ENCODE measurements around the gene RIMBP2. TPM values are rescaled to one million over a fixed set of nuclear protein-coding genes. Genes with fewer than 3 reads are reported as not detected.

Gene RIMBP2
- total and polyA plus RNA-seq, 2 donors, result 0.47 to 0.78 TPM

DNA sequence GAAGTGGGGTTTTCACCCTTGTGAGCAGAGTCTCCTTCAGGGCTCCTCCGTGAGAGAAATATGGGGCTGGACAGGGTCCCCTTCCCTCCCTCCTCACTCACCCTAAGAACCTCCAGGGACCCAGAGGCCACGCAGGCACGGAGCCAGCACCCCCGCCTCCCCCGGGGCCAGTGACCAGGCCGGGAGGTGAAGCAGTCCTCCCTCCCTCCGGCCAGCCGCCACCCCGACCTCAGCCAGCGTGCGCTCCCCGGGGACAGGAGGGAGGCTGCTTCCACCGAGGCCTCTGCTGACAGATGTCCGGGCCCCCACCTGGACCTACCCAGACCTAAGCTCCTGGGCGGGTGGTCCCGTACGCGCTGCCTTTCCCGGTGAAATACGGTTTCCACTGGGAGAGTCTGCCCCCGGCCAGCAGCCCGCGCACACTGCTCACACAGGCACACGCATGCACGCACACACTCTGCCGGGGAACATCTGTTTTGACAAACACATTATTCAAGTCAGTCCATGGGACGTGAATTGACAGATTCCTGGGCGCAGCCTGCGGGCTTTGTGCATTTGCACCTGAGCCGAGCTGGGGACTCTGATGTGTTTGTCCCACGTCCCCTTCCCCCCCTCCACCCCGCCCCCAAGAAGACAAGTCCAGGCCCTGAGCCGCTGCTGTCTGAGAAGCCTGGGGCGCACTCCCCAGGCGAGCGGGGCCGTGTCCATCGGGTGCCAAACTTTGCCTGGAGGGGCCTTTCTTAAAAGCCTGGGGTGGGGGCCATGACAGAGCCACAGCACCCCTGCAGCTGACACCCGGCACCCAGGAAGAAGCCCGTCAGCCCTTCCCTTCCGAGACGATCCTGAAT is 725 bp downstream of the RIMBP2 start:
- Histone ChIP-seq H3K4me3 (ENCODE audit: low read length in 2 of 2) (peak overlapping the region; percentile 10 to 11), H3K4me1 (ENCODE audit: control insufficient read depth in 2 of 2, insufficient read depth in 2 of 2, low read length in 2 of 2) (peaks cover 0 to 7% of the 10 kb centered on the region in 2 donors), H3K36me3 (ENCODE audit: control insufficient read depth in 2 of 2, insufficient read depth in 2 of 2, low read length in 1 of 2) (no peaks in the 10 kb centered on the region), H3K27ac (ENCODE audit: low read depth in 1 of 2, low read length in 1 of 2) (no peak overlapping the region), H3K27me3 (ENCODE audit: control insufficient read depth in 2 of 2, insufficient read depth in 1 of 2, low read length in 1 of 2) (peaks cover 37 to 55% of the 10 kb centered on the region in 2 donors), H3K9me3 (ENCODE audit: control insufficient read depth in 2 of 2, insufficient read depth in 1 of 2, low read length in 1 of 2) (no peaks in the 10 kb centered on the region)
- DNase-seq (ENCODE audit: low read depth in 6 of 9, low spot score in 9 of 9), result no peak
- WGBS, result 4% methylated on average over 42 of the region's 42 CpGs

DNA sequence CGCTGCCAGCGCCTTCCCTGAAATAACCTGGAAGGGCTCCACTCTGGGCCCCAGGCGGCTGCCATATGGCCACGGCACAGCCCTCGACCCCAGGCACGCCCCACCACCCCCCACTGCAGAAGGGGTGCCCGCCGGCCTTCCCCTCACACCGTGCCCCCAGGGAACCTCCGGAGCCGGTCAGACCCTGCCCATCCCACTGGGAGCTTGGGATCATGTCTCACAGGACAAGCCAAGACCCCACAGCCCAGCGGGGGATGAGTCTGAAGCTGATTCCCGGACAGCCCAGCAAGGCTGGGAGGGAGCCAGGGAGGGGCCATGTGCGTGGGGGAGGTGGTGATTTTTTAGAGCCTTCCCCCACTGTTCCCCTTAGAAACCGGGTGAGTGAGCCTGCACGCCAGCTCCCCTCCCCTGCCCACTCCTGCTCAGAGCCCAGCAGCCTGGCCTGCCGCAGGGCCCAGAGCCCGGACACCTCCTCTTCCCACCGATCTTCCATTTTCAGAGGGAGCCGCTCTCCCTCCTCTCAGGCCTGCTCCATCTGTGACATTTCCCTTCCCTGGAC is 1.4 kb downstream of the RIMBP2 start:
- Histone ChIP-seq H3K9me3 (ENCODE audit: control insufficient read depth in 2 of 2, insufficient read depth in 1 of 2, low read length in 1 of 2) (no peaks in the 10 kb centered on the region), H3K4me1 (ENCODE audit: control insufficient read depth in 2 of 2, insufficient read depth in 2 of 2, low read length in 2 of 2) (peaks cover 0 to 7% of the 10 kb centered on the region in 2 donors), H3K36me3 (ENCODE audit: control insufficient read depth in 2 of 2, insufficient read depth in 2 of 2, low read length in 1 of 2) (no peaks in the 10 kb centered on the region), H3K27me3 (ENCODE audit: control insufficient read depth in 2 of 2, insufficient read depth in 1 of 2, low read length in 1 of 2) (peaks cover 37 to 55% of the 10 kb centered on the region in 2 donors), H3K27ac (ENCODE audit: low read depth in 1 of 2, low read length in 1 of 2) (no peak overlapping the region), H3K4me3 (ENCODE audit: low read length in 2 of 2) (no peak overlapping the region)
- DNase-seq (ENCODE audit: low read depth in 6 of 9, low spot score in 9 of 9), result no peak
- WGBS, result 5% methylated on average over 20 of the region's 20 CpGs

DNA sequence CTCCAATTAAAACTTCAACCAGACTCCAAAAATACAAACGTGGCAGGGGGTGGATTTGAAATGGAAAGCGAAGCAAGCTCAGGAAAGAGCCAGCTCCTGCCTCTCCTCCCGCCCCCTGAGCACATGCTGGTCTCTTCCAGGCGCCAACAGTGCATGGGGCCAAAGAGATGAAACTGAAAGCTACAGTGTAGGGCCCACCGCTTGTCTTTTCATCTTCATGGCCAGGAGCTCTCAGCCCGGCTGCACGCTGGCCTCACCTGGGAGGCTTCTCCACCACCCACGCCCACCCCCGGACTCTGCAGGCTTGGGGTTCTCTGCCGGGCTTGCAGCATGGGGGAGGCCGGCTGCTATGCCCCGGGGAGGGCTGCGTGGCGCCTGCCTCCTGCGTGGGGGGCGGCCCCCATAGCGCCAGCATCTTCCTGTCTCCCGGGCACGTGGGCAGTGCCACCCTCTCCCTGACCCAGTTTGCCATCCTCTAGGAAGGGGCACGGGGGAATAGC is 2.0 kb downstream of the RIMBP2 start:
- 3% methylated on average over 20 of the region's 20 CpGs for WGBS
- no peak overlapping the region for H3K27ac ChIP-seq (ENCODE audit: low read depth in 1 of 2, low read length in 1 of 2)
- DNase-seq (ENCODE audit: low read depth in 6 of 9, low spot score in 9 of 9), result no peak
- H3K9me3 ChIP-seq (ENCODE audit: control insufficient read depth in 2 of 2, insufficient read depth in 1 of 2, low read length in 1 of 2), result no peaks in the 10 kb centered on the region
- H3K27me3 ChIP-seq (ENCODE audit: control insufficient read depth in 2 of 2, insufficient read depth in 1 of 2, low read length in 1 of 2), result peaks cover 37 to 55% of the 10 kb centered on the region in 2 donors
- no peak overlapping the region for H3K4me3 ChIP-seq (ENCODE audit: low read length in 2 of 2)
- peaks cover 0 to 7% of the 10 kb centered on the region in 2 donors for H3K4me1 ChIP-seq (ENCODE audit: control insufficient read depth in 2 of 2, insufficient read depth in 2 of 2, low read length in 2 of 2)
- no peaks in the 10 kb centered on the region for H3K36me3 ChIP-seq (ENCODE audit: control insufficient read depth in 2 of 2, insufficient read depth in 2 of 2, low read length in 1 of 2)

DNA sequence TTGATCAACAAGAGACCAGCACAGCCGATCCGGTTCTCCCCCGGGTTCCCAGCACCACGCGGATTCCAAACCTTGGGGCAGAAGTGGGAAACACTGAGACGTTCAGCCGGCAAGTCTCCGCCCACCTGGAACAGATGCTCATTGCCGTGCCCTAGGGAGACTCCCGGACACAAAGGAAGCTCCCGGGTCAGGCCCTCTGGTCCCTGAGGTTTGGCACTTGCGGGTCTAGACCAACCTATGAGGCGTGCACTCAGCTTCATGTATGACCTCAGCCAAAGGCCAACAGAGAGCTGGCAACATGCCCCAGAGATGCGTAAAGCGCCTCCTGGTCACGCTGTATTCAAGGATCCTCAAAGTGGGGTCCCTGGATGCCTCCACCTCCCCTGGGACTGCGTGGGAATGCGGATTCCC is 2.5 kb downstream of the RIMBP2 start:
- 52% methylated on average over 18 of the region's 18 CpGs for WGBS
- H3K9me3 ChIP-seq (ENCODE audit: control insufficient read depth in 2 of 2, insufficient read depth in 1 of 2, low read length in 1 of 2), result no peaks in the 10 kb centered on the region
- H3K4me3 ChIP-seq (ENCODE audit: low read length in 2 of 2), result no peak overlapping the region
- H3K4me1 ChIP-seq (ENCODE audit: control insufficient read depth in 2 of 2, insufficient read depth in 2 of 2, low read length in 2 of 2), result peaks cover 0 to 7% of the 10 kb centered on the region in 2 donors
- peaks cover 37 to 55% of the 10 kb centered on the region in 2 donors for H3K27me3 ChIP-seq (ENCODE audit: control insufficient read depth in 2 of 2, insufficient read depth in 1 of 2, low read length in 1 of 2)
- no peak for DNase-seq (ENCODE audit: low read depth in 6 of 9, low spot score in 9 of 9)
- H3K36me3 ChIP-seq (ENCODE audit: control insufficient read depth in 2 of 2, insufficient read depth in 2 of 2, low read length in 1 of 2), result no peaks in the 10 kb centered on the region
- no peak overlapping the region for H3K27ac ChIP-seq (ENCODE audit: low read depth in 1 of 2, low read length in 1 of 2)

- Histone ChIP-seq H3K4me3 (ENCODE audit: low read length in 2 of 2) (no peak overlapping the region), H3K4me1 (ENCODE audit: control insufficient read depth in 2 of 2, insufficient read depth in 2 of 2, low read length in 2 of 2) (peaks cover 0 to 7% of the 10 kb centered on the region in 2 donors), H3K27ac (ENCODE audit: low read depth in 1 of 2, low read length in 1 of 2) (no peak overlapping the region), H3K9me3 (ENCODE audit: control insufficient read depth in 2 of 2, insufficient read depth in 1 of 2, low read length in 1 of 2) (no peaks in the 10 kb centered on the region), H3K27me3 (ENCODE audit: control insufficient read depth in 2 of 2, insufficient read depth in 1 of 2, low read length in 1 of 2) (peaks cover 37 to 52% of the 10 kb centered on the region in 2 donors), H3K36me3 (ENCODE audit: control insufficient read depth in 2 of 2, insufficient read depth in 2 of 2, low read length in 1 of 2) (no peaks in the 10 kb centered on the region)
- 95% methylated on average over 20 of the region's 20 CpGs for WGBS
- DNase-seq (ENCODE audit: low read depth in 6 of 9, low spot score in 9 of 9), result no peak
These were observed 3.6 kb downstream of the RIMBP2 start for GRCh38 chr12:130712346-130713065.

- Histone ChIP-seq H3K4me1 (ENCODE audit: control insufficient read depth in 2 of 2, insufficient read depth in 2 of 2, low read length in 2 of 2) (peaks cover 0 to 7% of the 10 kb centered on the region in 2 donors), H3K27me3 (ENCODE audit: control insufficient read depth in 2 of 2, insufficient read depth in 1 of 2, low read length in 1 of 2) (peaks cover 34 to 44% of the 10 kb centered on the region in 2 donors), H3K9me3 (ENCODE audit: control insufficient read depth in 2 of 2, insufficient read depth in 1 of 2, low read length in 1 of 2) (no peaks in the 10 kb centered on the region), H3K36me3 (ENCODE audit: control insufficient read depth in 2 of 2, insufficient read depth in 2 of 2, low read length in 1 of 2) (no peaks in the 10 kb centered on the region), H3K4me3 (ENCODE audit: low read length in 2 of 2) (no peak overlapping the region), H3K27ac (ENCODE audit: low read depth in 1 of 2, low read length in 1 of 2) (no peak overlapping the region)
- peak in 6 of 9 donors; percentile 6 to 61 (median 31) for DNase-seq (ENCODE audit: low read depth in 6 of 9, low spot score in 9 of 9)
- 70% methylated on average over 16 of the region's 16 CpGs for WGBS
These were observed 4.3 kb downstream of the RIMBP2 start for GRCh38 chr12:130711756-130712155.

DNA sequence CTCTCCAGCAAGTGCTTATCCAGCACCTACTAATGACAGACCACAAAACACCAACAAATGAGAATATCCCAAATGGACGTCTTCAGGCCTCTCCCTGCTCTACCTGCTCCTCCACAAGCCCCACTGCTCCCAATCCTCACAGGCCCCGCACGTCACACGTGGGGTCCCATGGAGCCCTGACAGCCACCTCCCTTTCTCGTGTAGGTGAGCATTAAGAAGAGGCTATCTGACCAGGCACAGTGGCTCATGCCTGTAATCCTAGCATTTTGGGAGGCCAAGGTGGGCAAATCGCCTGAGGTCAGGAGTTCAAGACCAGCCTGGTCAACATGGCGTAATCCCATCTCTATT is 5.4 kb downstream of the RIMBP2 start:
- H3K27ac ChIP-seq (ENCODE audit: low read depth in 1 of 2, low read length in 1 of 2), result no peak overlapping the region
- 94% methylated on average over 7 of the region's 7 CpGs for WGBS
- H3K9me3 ChIP-seq (ENCODE audit: control insufficient read depth in 2 of 2, insufficient read depth in 1 of 2, low read length in 1 of 2), result no peaks in the 10 kb centered on the region
- H3K36me3 ChIP-seq (ENCODE audit: control insufficient read depth in 2 of 2, insufficient read depth in 2 of 2, low read length in 1 of 2), result no peaks in the 10 kb centered on the region
- DNase-seq (ENCODE audit: low read depth in 6 of 9, low spot score in 9 of 9), result no peak
- peaks cover 0 to 7% of the 10 kb centered on the region in 2 donors for H3K4me1 ChIP-seq (ENCODE audit: control insufficient read depth in 2 of 2, insufficient read depth in 2 of 2, low read length in 2 of 2)
- H3K4me3 ChIP-seq (ENCODE audit: low read length in 2 of 2), result no peak overlapping the region
- peaks cover 24 to 34% of the 10 kb centered on the region in 2 donors for H3K27me3 ChIP-seq (ENCODE audit: control insufficient read depth in 2 of 2, insufficient read depth in 1 of 2, low read length in 1 of 2)

DNA sequence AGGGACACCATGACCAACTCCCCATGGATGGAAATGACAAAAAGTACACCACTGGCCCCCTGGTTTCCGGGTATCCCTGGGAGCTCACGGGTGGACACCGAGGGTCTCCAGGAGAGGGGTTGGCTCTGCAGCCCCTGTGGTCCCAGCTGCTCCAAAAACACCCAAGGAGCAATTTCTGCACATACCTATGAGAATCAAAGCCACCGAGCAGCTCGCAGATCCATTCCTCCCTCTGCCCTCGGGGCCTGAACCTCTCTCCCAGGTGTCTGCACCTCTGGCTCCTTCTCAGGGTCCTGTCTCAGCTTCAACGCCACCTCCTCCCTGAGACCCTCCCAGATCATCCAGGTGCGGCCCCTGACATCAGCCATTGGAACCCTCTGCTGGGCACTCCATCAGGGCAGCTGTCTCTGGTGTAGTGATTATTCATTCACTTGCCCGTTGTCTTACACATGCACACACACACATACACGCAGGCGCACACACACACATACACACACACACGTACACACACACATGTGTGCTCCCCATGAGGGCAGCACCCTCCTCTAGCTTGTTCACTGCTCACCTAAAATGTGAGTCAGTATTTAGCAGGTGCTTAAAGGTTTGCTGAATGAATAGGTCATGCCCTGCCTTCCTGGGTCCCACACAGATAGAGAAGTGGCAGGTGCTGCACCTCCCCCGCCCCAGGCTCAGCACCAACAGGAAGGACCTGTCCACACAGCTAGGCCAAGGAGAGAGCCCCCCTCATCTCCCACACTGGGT is 5.9 kb downstream of the RIMBP2 start:
- H3K36me3 ChIP-seq (ENCODE audit: control insufficient read depth in 2 of 2, insufficient read depth in 2 of 2, low read length in 1 of 2), result no peaks in the 10 kb centered on the region
- no peaks in the 10 kb centered on the region for H3K9me3 ChIP-seq (ENCODE audit: control insufficient read depth in 2 of 2, insufficient read depth in 1 of 2, low read length in 1 of 2)
- no peak overlapping the region for H3K27ac ChIP-seq (ENCODE audit: low read depth in 1 of 2, low read length in 1 of 2)
- peaks cover 18 to 28% of the 10 kb centered on the region in 2 donors for H3K27me3 ChIP-seq (ENCODE audit: control insufficient read depth in 2 of 2, insufficient read depth in 1 of 2, low read length in 1 of 2)
- peaks cover 0 to 7% of the 10 kb centered on the region in 2 donors for H3K4me1 ChIP-seq (ENCODE audit: control insufficient read depth in 2 of 2, insufficient read depth in 2 of 2, low read length in 2 of 2)
- no peak for DNase-seq (ENCODE audit: low read depth in 6 of 9, low spot score in 9 of 9)
- 95% methylated on average over 13 of the region's 13 CpGs for WGBS
- H3K4me3 ChIP-seq (ENCODE audit: low read length in 2 of 2), result no peak overlapping the region

Measured in thymus (tissue), 11 donors.